AG09319 (cell line): Measurements from ENCODE around the gene IL5.
"Not testable (repeated sequence)": the region's sequence is repeated elsewhere in the genome, so short reads cannot be mapped to it uniquely, and the experiment has no call there.

Source experiments
- DNase-seq: peaks from one replicate; pipeline ENCODE4 v3.0.0-alpha.2; 2010; ENCODE audit warnings: low read depth; ENCODE audit errors: extremely low read depth
- TF ChIP-seq, protein P1 (sequence below): IDR thresholded peaks from 2 replicates; pipeline ENCODE4 v1.5.1; 2011; ENCODE audit warnings: low read depth, mild to moderate bottlenecking, inconsistent platforms, low read length, moderate library complexity

Gene IL5

DNA sequence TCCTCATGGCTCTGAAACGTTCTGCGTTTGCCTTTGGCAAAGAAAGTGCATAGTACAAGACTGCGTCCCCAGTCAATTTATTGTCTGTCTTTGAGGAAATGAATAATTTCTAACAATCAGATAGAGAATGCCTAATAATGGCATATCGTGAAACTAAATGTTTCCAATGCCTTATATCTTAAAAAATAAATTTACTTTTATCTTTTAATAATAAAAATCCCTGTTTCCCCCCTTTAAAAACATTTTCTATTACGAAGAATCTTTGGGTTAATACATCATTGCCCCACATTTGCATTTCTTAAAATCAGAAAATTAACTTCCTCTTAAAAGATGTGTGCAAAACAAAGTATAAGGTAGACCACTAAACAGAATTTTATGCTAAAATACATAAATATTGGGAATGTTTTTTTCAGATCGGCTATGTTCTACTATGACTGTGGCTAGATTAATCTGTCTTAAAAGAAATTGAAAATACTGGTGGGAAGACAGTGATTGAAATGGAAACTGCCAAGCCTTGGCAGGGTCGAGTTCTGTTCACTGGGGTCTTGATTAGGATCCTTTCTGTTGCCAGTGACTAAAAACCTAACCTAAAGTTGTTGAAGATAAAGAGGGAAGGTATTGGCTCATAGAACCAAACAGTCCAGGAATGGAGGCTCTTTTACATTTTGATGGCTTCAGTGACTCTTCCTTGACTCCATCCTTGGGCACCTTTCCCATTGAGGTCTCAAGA lies at the start of gene IL5:
IL5 (minus strand) TSS at position 51 of the 730 bp plus-strand sequence; CDS start at position 7, 44 bp downstream.
- DNase-seq, result no peak
- TF ChIP-seq, protein P1, sequence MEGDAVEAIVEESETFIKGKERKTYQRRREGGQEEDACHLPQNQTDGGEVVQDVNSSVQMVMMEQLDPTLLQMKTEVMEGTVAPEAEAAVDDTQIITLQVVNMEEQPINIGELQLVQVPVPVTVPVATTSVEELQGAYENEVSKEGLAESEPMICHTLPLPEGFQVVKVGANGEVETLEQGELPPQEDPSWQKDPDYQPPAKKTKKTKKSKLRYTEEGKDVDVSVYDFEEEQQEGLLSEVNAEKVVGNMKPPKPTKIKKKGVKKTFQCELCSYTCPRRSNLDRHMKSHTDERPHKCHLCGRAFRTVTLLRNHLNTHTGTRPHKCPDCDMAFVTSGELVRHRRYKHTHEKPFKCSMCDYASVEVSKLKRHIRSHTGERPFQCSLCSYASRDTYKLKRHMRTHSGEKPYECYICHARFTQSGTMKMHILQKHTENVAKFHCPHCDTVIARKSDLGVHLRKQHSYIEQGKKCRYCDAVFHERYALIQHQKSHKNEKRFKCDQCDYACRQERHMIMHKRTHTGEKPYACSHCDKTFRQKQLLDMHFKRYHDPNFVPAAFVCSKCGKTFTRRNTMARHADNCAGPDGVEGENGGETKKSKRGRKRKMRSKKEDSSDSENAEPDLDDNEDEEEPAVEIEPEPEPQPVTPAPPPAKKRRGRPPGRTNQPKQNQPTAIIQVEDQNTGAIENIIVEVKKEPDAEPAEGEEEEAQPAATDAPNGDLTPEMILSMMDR, result no peak

GRCh38 chr5:132592521-132592920 lies 49.2 kb upstream of the IL5 start:
- no peak for DNase-seq
- TF ChIP-seq, protein P1, result no peak

DNA sequence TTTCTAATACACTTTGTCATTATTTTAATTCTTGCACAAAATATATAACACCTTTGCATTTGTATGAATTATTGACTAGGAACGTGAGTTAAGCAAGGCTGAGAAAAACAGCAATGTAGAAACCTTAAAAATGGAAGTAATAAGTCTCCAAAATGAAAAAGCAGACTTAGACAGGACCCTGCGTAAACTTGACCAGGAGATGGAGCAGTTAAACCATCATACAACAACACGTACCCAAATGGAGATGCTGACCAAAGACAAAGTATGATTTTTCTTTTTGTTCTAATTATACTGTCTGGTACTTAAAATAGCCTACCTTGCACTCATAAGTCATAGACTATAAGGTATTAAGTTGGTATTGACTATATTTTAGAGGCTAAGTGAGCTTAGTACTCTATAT lies 47.8 kb upstream of the IL5 start:
- DNase-seq, result no peak
- TF ChIP-seq, protein P1, result no peak; the same call in 1 of the 2 replicates

GRCh38 chr5:132589467-132589866 lies 46.1 kb upstream of the IL5 start:
- DNase-seq, result no peak
- TF ChIP-seq, protein P1, result no peak

- DNase-seq, result no peak
- TF ChIP-seq, protein P1, result no peak
Observed at GRCh38 chr5:132586063-132586462, 42.7 kb upstream of the IL5 start.

DNA sequence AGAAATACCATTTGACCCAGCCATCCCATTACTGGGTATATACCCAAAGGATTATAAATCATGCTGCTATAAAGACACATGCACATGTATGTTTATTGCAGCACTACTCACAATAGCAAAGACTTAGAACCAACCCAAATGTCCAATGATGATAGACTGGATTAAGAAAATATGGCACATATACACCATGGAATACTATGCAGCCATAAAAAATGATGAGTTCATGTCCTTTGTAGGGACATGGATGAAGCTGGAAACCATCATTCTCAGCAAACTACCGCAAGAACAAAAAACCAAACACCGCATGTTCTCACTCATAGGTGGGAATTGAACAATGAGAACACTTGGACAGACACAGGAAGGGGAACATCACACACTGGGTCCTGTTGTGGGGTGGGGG lies 41.2 kb upstream of the IL5 start:
- not testable (repeated sequence) for DNase-seq

DNA sequence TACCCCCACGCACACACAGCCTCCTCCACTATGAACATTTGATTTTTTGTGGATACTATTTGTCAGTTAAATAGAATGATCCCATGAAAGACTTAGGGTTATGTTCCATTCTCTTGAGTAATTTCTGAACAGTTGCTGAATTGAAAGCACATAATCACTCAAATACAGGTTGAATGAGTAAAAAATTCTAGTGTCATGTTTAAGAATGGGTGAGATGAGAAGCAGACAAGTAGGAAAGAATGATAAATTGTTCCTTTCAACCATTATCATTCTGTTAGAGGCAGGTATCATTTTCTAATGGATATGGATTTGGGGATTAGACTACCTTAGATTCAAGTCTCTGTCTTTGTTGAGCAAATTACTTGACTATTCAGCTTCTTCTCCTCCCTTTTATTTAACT lies 32.8 kb upstream of the IL5 start:
- no peak for DNase-seq
- TF ChIP-seq, protein P1, result no peak

DNA sequence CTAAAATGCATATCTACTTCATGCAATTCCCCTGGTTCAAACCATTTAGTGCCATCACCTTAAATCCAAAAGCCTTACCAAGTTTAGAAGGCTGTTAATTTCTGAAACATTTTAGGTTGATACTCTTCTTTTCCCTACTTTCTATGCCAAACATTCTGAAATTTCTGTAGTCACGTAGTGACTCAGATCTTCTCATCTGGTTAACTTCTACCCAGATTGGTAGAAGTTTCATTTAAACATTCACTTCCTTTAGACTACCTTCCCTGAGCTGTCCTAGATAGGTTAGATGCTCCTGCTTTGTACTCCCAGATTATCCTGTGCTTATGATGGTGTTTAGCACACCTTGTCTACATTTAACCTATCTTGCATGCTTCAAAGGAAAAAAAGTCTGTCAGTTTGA lies 23.3 kb upstream of the IL5 start:
- TF ChIP-seq, protein P1, result no peak
- no peak for DNase-seq

- DNase-seq, result not testable (repeated sequence)
Observed at GRCh38 chr5:132564555-132564954, 21.2 kb upstream of the IL5 start.
